HG03354 (cell line): ENCODE data around the gene TPM4.
"Not testable (repeated sequence)": the region's sequence is repeated elsewhere in the genome, so short reads cannot be mapped to it uniquely, and the experiment has no call there.

Source experiments
- ATAC-seq: cut with Tn5 transposase; IDR thresholded peaks from one replicate; pipeline ENCODE4 v1.9.1; 2021; ENCODE audit warnings: mild to moderate bottlenecking; ENCODE audit not compliant: unreplicated experiment, poor library complexity, severe bottlenecking

TPM4 gene

DNA sequence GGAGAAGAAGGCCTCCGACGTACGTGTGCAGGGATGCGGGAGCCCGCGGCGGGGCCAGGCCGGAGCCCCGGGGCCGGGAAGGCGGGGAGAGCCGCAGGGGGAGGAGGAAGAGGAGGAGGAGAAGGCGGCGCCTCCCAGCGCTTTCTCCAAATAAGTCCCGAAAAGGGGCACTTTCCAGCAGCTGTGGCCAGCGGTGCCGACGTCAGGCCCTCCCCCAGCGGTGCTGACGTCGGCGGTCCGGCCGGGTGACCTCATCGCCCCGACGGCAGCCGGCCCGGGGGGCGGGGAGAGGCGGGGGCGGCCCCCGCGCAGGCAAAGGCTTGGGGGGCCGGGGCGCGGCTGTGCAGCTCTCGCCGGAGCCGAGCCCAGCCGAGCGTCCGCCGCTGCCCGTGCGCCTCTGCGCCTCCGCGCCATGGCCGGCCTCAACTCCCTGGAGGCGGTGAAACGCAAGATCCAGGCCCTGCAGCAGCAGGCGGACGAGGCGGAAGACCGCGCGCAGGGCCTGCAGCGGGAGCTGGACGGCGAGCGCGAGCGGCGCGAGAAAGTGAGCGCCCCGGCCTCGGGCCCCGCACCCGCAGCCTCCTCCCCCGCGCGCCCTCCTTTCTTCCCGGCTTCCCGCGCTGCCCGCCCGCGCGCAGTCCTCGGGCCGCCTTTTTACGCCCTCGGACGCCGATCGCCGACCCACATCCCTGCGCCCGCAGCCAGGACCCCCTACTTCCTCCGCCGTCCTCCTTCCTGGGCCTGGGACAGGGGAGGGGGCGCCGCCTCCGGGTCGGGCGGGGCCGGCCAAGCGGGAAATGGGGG lies at the start of gene TPM4:
TPM4 (plus strand) TSS at position 342 of the 804 bp plus-strand sequence; CDS start at position 413, 71 bp downstream.
- ATAC-seq, result peak; percentile 57

DNA sequence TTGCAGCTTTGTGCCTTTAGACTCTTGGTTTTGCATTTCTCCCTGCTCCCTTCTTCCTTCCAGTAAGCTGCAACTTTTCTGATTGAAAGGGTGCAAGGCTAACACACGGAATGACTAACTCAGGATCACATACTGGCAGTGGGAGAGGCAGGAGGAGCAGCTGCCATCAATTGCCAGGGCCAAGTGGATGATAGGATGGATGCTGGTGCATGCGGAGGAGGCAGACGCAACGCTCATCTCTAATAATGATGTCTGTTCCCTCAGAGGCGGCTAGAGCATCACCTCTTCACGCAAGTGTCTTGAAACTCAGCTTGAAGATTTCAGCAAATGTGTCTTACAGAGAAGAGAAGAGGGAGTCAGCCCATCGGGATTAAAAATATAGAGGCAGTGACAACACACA lies 49.5 kb upstream of the TPM4 start:
- no peak for ATAC-seq

DNA sequence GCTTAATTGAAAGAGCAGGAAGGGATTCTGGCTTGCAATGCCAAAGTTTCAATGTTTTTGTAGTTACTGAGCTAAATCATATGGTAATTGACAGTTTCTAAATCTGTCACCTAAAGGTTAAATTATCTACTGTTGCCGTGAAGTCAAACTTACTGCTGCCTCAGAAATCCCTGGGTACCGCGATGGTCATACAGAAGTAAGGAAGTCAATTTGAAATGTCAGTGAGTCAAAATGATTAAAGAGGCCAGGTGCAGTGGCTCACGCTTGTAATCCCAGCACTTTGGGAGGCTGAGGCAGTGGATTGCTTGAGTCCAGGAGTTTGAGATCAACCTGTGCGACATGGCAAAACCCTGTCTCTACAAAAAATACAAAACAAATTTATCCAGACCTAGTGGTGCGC lies 48.8 kb upstream of the TPM4 start:
- ATAC-seq, result no peak

DNA sequence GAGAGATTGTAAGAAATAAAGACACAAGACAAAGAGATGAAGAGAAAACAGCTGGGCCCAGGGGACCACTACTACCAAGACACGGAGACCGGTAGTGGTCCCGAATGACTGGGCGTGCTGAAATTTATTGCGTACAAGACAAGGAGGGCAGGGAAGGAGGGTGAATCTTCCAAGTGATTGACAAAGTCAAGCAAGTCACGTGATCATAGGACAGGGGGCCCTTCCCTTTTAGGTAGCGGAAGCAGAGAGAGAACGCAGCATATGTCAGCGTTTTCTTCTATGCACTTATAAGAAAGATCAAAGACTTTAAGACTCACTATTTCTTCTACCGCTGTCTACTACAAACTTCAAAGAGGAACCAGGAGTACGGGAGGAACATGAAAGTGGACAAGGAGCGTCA lies 46.1 kb upstream of the TPM4 start:
- ATAC-seq, result not testable (repeated sequence)

DNA sequence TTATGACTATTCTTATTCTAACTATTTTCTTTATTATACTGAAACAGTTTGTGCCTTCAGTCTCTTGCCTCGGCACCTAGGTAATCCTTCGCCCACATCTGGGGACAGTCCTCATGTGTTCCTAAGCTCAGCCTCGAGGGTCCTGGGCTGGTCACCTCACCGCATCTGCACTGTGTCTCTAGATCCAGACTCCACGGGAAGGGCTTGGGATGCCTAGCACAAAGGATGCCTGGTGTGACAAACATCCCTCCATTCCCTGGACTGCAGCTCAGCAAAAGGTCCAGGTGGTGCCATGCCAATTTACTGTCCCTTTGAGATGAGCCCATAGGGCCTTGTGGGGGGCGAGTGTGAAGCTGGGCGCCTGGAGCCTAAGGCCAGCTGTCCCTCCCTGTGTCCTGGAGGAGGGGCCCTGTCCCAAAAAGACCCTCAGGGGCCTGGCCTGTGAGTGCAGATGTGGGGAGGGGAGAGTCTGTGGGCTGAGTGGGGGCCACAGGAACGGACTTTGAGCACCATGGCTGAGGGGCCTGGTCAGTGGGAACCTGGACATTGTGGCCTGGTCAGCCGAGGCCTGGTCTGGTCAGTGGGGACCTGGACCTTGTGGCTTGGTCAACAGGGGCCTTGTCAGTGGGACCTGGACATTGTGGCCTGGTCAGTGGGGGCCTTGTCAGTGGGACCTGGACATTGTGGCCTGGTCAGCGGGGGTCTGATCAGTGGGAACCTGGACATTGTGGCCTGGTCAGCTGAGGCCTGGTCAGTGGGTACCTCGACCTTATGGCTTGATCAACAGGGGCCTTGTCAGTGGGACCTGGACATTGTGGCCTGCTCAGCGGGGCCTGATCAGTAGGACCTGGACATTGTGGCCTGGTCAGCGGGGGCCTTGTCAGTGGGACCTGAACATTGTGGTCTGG lies 45.1 kb upstream of the TPM4 start:
- no peak for ATAC-seq

DNA sequence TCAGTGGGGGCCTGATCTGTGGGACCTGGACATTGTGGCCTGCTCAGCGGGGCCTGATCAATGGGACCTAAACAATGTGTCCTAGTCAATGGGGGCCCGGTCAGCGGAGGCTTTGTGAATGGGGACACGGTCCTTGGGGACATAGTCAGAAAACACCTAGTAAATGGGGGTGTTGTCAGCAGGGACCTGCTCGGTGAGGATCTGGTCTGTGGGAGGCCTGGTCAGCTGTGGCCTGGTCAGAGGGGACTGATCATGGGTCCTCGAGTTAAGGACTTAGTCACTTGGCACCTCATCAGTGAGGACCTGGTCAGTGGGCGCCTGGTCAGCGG lies 44.5 kb upstream of the TPM4 start:
- no peak for ATAC-seq

DNA sequence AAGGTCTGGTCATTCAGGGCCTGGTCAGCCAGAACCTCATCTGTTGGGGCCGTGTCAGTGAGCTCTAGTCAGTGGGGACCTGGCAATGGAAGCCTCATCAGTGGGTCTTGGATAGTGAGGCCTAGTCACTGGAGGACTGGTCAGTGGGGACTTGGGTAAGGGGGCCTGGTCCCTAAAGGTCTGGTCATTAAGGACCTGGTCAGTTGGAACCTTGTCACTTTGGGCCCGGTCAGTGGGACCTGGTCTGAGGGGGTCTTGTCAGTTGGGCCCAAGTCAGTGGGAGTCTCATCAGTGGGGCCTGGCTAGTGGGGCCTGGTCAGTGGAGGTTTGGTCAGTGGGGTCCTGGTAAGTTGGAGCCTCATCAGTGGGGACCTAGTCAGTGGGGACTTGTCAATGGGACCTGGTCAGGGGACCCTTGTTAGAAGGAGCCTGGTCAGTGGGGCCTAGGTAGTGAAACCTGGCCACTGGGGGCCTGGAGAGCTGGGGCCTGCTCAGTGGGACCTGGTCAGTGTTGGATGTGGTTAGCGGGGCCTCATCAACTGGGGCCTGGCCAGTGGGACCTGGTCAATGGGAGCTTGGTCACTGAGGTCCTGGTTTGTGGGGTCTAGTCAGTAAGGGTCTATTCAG lies 43.7 kb upstream of the TPM4 start:
- ATAC-seq, result no peak

DNA sequence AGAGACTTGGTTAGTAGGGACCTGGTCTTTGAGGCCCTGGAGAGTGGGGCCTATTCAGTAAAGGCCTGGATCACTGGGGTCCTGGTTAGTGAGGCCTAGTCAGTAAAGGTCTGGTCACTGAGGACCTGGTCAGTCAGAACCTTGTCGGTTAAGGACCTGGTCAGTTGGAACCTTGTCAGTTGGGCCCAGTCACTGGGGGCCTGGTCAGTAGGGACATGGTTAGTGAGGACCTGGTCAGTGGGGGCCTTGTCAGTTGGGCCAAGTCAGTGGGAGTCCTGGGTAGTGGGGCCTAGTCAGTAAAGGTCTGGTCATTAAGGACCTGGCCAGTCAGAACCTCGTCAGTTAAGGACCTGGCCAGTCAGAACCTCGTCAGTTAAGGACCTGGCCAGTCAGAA lies 43.2 kb upstream of the TPM4 start:
- no peak for ATAC-seq

DNA sequence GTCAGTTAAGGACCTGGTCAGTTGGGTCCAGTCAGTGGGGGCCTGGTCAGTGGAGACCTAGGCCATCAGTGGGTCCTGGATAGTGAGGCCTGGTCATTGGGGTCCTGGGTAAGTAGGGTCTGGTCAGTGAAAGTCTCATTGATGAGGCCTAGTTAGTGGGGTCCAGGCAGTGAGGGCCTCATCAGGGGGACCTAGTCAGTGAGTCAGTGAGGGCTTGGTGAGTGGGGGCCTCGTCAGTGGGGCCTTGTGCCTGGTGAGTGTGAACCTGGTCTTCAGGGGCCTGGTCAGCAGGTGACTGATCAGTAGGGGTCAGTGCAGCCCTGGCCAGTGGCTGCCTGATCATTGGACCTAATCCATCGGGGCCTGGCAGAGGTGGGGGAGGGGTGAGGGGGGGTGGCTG lies 42.6 kb upstream of the TPM4 start:
- ATAC-seq, result no peak

DNA sequence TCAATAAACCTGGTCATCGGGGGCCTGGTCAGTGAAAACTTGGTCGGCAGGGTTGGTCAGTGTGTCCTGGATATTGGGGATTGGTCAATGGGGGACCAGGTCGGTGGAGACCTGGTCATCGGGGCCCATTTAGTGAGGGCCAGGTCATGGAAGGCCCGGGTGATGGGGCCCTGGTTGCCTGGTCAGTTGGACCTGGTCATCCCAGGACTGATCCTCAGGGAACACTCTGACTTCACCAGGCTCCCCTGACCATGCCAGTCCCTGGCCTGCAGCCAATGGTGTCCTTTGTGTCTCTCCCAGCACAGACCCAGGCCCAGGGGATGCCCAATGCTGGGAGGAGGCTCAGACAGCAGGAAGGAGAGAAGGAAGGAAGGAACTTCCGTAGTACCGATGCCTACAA lies 42.1 kb upstream of the TPM4 start:
- no peak for ATAC-seq

DNA sequence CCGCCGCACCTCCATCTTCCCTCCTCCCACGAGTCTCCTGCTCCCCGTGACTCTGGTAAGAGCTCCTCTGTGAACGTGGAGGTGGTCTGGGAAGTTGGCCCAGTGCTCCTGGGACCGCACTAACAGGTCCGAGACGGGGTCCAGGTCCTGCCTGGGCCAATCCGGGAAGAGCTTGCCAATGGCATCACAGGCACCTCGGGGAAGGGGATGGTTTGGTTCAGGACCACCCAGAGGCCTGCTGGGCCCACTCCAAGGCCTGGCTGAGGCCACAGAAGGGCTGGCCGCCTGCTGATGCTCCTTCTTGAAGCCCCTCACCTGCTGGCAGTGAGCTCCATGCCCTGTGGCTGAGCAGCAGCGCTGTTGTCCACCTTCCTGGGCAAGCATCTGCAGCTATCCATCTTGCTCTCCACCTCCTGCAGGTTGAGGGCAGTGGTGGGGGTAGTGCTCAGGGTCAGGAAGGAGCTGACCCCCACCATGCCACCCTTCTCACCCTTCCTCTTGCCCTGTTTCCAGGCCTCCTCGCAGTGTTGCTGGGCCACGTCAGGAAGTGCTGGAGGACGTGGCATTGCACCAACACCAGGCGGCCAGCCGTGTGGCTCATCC lies 41.2 kb upstream of the TPM4 start:
- ATAC-seq, result no peak

DNA sequence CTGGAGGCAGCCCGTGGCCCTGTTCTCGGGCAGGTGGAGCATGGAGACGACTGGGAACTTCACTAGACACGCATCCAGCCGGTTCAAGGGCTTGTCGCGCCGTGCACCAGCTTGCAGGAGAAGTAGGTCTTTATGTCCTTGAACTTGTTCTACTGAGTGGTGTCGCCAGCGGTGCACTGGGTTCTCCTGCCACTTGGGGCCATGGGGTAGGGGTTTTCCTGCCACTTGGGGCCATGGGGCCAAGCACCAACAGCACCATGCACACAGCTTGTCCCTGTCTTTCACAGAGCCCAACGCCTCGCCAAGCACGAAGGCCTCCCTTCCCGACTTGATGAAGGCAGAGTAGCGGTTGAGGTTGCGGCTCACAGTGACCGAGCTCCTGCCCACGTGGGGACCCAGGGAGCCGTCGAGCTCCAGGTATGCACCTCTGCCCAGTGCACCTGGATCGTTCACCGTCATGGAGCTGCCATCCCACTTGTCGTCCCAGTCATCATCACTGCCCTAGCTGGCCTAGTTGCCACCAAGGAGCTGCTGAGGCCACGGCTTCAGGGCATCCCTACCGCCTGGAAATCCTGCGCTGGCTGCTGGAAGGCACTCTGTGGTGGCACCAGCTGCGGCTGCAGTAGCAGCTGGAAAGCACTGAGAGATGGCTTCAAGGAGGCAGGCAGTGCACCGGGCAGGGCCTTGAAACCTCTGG lies 40.5 kb upstream of the TPM4 start:
- no peak for ATAC-seq

DNA sequence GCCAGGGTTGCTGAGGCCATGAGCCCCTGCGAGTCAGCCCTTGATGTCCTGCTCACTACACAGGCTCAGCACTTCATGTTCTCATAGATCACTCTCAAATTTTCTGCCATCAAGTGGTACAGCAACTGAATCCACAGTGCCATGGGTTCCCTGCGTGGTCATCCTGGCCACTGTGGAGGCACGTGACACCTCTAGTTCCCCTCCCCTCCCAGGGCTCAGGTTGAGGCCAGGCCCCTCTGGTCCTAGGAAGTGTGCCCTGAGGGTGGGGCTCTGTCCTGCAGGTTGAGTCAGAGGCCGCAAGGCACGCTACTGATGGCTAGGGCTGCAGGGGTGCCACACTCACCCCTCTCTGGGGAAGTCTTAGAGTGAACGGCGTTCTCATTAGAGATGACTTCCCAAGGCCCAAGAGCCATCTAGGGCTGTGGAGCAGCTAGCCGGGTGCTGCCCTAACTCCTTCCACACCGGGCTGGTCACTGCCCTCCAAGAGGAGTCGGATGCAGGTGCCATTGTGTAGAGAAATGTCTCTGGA lies 39.8 kb upstream of the TPM4 start:
- ATAC-seq, result no peak

DNA sequence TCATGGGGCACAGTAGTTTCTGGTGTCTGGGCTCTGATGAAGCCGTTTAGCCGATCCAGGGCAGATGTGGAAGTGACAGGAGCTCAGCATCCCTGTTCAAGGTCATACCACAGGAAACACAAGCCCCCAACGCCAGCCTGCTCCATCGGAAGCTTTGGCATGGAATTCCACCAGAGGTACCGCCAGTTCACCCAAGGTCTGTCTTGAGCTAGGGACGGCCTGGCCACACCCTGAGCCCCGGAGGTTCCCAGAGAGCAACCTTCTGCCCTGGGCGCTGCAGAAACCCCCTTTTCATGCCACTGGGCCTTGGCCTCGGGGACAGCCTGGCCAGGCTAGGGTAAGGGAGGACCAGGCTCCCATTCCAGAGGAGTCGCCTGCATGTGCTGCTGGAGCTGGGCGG lies 39.4 kb upstream of the TPM4 start:
- ATAC-seq, result no peak

DNA sequence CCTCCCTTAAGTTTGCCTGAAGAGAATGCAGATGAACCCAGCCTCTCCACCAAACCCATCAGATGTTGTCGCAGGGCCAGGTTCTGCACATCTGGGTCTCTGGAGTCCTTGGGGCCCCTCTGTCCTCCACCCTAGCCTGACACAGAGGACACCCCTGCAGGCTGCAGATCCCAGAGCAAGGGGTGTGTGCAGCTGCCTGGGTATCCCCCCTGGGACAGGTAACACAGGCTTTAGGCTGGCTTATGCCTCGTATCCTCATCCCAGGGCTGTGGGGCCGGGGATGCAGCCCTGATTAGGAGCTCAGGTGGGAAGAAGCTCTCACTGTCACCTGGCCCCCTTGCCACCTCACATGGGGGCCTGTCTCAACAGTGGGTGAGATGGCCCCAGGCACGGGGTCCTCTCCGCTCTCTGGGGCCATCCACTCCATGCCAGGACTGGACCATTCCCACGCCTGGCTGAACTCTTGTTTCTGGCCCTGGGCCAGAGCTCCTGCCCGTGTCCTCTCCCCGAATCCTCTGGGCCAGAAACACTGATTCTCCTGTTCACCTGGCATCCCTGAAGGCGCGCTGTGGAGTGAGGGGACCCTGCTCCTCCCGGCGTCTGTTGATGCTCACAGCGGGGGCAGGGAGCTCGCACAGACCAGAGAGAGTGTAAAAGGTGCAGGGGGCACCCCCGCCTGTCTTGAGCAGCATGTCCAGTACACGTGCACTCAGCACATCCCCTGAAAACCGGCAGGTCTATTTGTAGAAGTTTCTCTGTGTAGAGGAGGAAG lies 38.7 kb upstream of the TPM4 start:
- ATAC-seq, result no peak

DNA sequence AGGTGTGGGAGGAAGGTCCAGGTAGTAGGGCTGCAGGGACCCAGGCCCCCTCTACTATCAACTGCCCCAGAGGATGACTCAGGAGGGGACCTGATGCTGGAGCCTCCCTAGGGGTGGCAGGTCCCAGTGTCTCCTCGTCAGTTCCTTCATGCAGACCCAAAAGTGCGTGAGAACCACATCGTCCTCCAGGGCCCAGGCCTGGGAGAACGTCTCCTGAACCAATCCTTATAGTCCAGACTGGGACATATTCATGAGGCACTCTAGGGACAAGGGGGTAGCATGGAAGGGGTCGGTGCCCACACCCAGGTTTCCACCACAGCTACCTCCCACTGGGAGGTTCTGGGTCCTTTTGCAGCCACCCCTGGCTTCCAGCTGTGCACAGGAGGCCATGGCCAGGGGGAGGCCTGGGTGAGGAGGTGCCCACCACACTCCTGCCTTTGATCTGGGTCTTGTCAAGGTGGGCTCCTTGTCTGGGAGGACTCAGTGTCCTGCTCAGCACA lies 38.0 kb upstream of the TPM4 start:
- ATAC-seq, result no peak

DNA sequence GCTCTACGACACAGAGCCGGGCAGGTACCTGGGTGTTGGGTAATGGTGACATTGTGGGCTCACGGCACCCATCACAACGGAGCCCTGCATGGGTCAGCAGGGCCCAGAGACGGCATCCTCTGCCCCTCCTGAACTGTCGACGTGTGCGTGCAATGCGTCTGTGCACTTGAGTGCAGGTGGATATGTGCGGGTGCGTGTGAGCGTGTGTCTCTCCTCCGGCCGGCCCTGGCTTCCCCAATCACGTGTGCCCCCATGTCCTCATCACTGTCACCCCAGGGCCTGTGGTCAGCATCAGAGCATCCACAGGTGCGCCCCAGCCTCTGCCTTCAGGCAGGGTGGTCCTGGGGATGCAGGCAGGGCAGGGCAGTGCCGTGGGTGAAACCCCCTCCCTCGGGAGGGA lies 37.2 kb upstream of the TPM4 start:
- no peak for ATAC-seq

DNA sequence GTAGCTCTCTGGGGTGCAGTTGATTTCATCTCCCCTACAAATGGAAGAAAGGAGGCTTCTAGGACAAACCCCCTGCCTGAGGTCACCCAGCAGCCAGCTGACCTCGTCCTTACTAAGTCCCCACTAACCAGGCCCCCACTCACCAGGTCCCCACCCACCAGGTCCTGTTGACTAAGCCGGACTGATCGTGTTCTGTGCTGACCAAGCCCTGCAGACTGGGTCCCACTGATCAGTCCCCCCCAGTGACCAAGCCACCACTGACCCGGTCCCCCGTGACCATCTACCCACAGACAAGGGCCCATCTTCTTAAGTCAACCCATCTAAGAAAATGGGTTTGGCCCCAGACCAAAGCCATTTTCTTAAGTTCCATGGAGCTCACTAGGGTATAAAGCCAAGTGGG lies 36.8 kb upstream of the TPM4 start:
- no peak for ATAC-seq

DNA sequence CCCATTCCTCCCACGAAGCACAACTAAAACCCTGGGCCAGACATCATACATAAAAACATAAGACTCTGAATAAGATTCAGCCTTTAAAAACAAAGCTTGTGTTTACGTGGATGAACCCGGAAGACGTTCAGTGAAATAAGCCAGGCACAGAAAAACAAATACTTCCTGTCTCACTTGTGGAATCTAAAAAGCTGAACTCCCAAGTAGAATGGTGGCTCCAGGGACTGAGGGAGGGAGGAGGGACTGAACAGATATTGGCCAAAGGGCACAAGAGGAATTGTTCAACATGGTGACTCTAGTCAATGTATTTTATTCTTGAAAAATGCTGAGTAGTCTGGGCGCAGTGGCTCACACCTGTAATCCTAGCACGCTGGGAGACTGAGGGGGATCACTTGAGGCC lies 35.7 kb upstream of the TPM4 start:
- ATAC-seq, result no peak
